GF-D8 (cell line): ENCODE results near the gene FAM131A.

Experiments
- DNase-seq: peaks from one replicate; lab custom pipeline; 2025; lab: John Stamatoyannopoulos, UW

FAM131A gene

GRCh38 chr3:184341925-184342324, 4.5 kb downstream of the FAM131A start:
- DNase-seq: no peak

- no peak for DNase-seq
Observed at GRCh38 chr3:184343200-184343876, 5.9 kb downstream of the FAM131A start.

DNA sequence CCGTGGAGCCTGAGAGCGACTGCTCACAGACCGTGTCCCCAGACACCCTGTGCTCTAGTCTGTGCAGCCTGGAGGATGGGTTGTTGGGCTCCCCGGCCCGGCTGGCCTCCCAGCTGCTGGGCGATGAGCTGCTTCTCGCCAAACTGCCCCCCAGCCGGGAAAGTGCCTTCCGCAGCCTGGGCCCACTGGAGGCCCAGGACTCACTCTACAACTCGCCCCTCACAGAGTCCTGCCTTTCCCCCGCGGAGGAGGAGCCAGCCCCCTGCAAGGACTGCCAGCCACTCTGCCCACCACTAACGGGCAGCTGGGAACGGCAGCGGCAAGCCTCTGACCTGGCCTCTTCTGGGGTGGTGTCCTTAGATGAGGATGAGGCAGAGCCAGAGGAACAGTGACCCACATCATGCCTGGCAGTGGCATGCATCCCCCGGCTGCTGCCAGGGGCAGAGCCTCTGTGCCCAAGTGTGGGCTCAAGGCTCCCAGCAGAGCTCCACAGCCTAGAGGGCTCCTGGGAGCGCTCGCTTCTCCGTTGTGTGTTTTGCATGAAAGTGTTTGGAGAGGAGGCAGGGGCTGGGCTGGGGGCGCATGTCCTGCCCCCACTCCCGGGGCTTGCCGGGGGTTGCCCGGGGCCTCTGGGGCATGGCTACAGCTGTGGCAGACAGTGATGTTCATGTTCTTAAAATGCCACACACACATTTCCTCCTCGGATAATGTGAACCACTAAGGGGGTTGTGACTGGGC, 7.3 kb downstream of the FAM131A start:
- DNase-seq: no peak

GRCh38 chr3:184345317-184346144, 8.1 kb downstream of the FAM131A start:
- DNase-seq: no peak

GRCh38 chr3:184346480-184347190, 9.2 kb downstream of the FAM131A start:
- DNase-seq: no peak

DNA sequence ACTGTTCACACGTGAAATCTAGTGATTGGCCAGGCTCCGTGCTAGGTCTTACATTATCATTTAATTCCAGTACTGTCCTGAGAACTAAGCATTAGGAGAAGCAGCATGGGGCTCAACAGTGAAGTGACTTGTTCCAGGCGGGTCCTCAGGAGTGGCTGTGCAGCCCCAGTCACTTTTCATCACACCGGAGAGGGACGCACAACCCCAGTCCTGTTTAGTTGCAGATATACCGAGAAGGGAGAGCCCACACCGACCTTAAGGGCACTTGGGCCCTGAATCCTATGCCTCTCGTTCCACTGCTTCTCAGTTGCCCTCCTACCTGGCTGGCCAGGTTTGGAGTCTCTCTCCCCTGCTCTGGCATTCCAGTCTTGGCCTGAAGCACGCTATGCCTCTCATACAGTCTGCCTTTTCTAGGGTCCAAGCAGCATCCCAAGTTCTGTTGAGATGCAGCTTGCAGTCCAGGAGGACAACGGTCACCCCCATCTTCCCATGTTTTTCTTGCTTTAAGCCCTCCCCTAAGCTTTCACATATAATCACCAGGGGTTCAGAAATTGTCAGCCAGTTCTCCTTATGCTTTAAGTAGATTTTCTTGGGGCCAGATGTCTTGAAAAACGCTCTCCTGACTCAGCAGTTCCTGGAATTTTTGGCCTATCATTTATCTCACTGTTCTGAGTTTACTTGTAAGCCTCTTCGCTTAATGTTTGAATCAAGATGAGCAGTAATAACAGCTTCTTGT, 10.1 kb downstream of the FAM131A start:
- no peak for DNase-seq

DNA sequence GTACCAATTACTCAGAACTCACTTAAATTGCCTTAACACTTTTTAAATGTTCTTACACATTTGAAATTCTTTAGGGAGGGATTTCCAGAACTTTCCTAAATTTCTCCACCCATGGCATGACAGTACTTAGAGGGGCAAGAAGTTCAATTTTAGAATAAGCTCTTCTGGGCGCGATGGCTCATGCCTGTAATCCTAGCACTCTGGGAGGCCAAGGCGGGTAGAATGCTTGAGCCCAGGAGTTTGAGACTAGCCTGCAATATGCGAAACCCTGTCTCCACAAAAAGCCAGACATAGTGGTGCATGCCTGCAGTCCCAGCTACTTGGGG, 10.6 kb downstream of the FAM131A start:
- DNase-seq: no peak

- DNase-seq: no peak
Observed at GRCh38 chr3:184349563-184350470, 12.4 kb downstream of the FAM131A start.

- DNase-seq: no peak
Observed at GRCh38 chr3:184350618-184351017, 13.2 kb downstream of the FAM131A start.

- DNase-seq: no peak
Observed at GRCh38 chr3:184351511-184352148, 14.2 kb downstream of the FAM131A start.

GRCh38 chr3:184352149-184352785, 14.9 kb downstream of the FAM131A start:
- no peak for DNase-seq

DNA sequence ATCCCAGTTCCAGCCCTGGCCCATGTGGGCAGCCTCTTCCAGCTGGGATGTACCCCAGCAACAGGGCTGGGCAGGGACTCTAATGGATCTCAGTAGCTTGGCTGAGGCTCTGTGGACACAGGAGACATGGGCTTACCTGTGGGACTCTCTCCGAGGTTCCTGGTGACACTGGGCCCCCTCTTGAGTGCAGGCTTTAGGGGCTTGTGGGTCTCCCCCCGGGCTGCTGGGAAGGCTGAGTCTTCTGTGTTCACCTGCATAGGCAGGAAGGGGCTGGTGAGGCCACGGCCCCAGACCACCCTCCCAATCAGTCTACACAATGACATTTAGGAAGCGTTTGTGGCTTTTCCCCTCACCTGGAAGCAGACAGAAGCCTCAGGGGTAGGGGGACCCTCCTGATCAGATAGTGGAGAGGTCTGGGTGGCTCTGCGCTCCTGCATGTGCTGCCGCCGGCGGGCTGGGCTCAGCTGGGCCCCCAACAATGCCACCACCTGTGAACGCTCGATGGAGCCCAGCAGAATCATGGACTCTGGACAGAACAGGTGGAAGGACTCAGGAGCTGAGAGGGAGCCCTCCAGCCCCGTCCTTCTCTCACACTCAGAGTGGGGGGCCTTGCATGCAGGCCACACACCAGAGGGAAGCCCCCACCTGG, 15.6 kb downstream of the FAM131A start:
- DNase-seq: no peak

- no peak for DNase-seq
Observed at GRCh38 chr3:184353546-184353941, 16.1 kb downstream of the FAM131A start.

DNA sequence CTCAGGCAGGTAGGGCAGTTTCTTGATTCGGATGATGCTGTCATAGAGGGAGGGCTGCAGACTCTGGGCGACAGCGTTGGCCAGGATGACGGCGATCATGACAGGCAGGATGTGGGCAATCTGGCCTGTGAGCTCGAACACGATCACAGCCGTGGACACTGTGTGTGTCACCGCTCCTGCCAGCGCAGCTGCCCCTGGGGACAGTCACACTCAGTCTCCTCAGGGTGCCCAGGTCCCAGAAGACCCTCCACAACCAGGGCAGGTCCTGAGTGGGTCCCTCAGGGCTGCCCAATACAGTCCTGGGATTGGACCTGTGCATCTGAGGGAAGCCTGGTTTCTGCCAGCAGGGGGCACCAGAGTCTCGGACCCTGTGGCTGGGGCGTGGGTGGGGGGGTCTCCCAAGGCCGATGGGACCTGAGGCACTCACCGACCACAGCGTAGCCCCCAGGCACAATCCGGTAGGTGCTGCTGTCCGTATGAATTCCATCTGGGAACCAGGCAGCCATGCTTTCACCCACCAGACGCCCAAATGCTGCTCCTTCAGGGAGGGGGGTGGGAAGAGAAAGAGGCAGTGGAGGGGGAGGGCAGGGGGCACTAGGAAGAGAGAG, 16.8 kb downstream of the FAM131A start:
- no peak for DNase-seq

- DNase-seq: no peak
Observed at GRCh38 chr3:184354754-184355153, 17.4 kb downstream of the FAM131A start.

- DNase-seq: no peak
Observed at GRCh38 chr3:184355261-184356040, 18.1 kb downstream of the FAM131A start.

DNA sequence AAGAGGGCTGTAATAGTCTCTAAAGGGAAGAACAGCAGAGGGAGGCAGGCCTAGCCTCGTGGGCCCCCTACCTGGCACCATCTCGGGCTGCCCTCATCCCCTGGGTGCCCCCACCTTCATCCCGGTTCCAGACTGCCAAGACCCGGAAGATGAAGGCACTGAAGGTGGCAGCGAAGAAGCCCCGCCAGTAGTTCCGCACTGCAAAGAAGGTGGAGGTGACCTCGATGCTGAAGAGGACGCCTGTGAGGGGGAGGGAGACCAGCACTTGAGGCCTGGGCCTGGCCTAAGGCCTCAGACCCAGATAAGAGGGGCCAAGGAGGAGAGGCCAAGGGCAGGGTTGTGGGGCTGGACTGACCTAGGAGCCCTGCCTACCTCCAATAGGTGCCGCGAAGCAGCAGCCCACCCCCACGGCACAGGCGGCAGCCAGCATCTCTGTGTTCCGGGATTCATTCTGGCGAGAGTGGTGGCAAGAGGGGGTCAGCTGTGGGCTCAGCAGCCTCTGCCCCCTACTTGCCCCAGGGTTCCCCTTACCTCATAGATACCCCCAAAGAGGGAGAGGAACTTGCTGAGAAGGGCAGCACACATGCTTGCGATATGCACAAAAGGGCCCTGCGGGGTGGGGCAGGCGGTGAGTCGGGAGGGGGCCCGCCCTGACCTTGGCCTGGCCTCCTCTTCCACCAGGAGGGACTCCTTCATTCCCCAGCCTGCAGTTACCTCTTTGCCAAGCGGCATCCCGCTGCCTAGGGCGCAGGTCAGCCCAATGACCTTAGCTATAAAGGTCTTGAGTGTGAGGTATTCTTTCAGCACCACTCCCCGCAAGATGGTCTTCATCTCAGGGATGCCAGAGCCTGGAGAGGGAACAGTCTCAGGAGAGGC, 20.1 kb downstream of the FAM131A start:
- no peak for DNase-seq
